ENCODE data around the gene TMEM266.
A peak's percentile ranks its signal among the peaks of the same experiment; 100 is the strongest.

The TMEM266 gene

DNA sequence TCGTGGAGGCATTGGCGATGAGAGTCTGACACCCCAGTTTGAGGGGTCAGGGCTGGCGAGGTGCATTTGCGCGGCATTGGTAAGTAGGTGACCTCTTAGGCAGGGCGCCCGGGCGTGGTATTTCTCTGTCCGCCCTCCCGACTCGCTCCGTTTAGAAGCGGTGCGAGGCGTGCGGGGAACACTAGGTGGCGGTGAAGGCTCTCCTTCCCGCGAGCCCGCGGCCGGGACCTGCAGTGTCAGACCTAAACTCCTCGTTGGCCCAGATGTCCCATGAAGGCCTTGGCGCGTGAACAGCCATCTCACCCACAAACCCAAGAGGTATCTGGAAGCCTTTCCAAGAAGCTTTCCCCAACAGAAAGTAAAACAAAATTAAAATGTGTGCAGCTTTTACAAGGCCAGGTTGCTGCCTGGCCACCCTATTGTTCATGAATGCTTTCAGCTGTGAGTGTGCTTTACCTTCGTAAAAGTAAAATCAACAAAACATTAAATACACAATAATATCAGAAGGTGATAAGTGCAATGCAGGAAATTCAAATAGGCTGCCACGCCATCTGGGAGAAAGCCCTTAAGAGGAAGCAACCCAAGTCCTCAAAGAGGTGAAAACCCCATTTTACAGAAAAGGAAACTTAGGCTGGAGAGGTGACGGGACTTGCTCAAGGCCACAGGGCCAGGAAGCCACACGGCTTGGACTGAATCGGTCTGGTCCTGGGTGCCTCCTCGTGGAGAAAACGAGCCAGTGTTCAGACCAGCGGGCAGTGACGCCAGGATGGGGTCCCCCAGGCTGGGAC is 131.2 kb downstream of the TMEM266 start:
- H3K9me3 ChIP-seq (ENCODE audit: insufficient read depth, low read depth, low read length), result no peaks in the 10 kb centered on the region
- H3K4me3 ChIP-seq (ENCODE audit: low read length), result peak overlapping the region; percentile 34; the same call in 1 of the 2 replicates
- H3K27me3 ChIP-seq (ENCODE audit: insufficient read depth, low read length), result peaks cover 18% of the 10 kb centered on the region
- no peak overlapping the region for H3K27ac ChIP-seq (ENCODE audit: low read length)
- no peaks in the 10 kb centered on the region for H3K36me3 ChIP-seq (ENCODE audit: insufficient read depth, low read depth, low read length)
- no peak overlapping the region for H3K9ac ChIP-seq (ENCODE audit: low read depth, low read length)
- no peaks in the 10 kb centered on the region for H3K4me1 ChIP-seq (ENCODE audit: insufficient read depth, low read length)

DNA sequence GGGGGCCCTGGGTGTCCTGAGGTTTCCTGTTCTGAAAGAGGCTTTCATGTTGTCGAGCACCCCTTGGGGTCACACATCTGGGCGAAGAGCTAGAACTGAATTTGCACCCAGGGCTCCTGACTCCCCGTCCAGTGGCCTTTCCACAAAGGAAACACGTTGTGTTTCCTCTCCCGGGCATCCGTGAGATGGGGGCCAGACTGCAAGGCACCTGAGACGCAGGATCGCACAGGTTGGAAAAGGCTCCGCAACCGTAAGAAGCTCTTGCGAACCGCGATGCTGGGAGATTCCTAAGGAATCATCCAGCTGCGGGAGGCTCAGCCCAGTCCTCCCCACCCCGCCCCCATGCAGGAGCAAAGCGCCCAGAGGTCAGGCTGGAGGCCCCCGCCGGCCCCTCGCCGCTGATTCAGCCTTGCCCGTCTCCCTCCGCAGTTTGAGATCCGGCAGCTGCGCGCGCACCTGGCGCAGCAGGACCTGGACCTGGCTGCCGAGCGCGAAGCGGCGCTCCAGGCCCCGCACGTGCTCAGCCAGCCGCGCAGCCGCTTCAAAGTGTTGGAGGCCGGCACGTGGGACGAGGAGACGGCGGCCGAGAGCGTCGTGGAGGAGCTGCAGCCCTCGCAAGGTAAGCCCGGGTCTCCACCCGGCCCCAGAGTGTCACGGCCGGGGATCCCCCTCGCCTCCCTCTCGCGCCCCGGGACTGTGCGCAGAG is 131.9 kb downstream of the TMEM266 start:
- Histone ChIP-seq H3K27ac (ENCODE audit: low read length) (no peak overlapping the region), H3K4me3 (ENCODE audit: low read length) (no peak overlapping the region)

DNA sequence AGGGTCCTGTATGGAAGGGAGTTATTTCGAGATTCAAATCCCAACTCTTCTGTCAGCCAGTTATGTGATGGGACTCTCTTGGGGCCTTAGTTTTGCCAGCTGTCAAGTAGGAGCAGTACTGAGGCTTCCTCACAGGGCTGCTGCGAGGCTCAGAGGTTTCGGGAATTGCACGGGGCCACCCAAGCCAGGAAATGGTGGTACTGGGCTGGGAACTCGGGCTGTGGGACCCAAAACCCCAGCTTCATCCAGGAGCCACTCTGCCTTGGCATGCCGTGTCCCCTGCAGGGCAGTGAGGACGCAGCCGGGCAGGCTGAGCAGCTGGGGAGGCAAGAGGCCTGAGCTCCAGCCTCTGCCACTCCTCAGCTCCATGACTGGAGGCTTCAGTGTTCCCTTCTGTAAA is 132.9 kb downstream of the TMEM266 start:
- no peak overlapping the region for H3K9ac ChIP-seq (ENCODE audit: low read depth, low read length)
- H3K36me3 ChIP-seq (ENCODE audit: insufficient read depth, low read depth, low read length), result no peaks in the 10 kb centered on the region
- no peak overlapping the region for H3K27ac ChIP-seq (ENCODE audit: low read length)
- no peak overlapping the region for H3K4me3 ChIP-seq (ENCODE audit: low read length)
- H3K9me3 ChIP-seq (ENCODE audit: insufficient read depth, low read depth, low read length), result no peaks in the 10 kb centered on the region
- H3K4me1 ChIP-seq (ENCODE audit: insufficient read depth, low read length), result no peaks in the 10 kb centered on the region
- H3K27me3 ChIP-seq (ENCODE audit: insufficient read depth, low read length), result peaks cover 18% of the 10 kb centered on the region

More for the DNA sequence above, 131.9 kb downstream of the TMEM266 start:
- H3K9ac ChIP-seq (ENCODE audit: low read depth, low read length), result no peak overlapping the region
- H3K27me3 ChIP-seq (ENCODE audit: insufficient read depth, low read length), result peaks cover 18% of the 10 kb centered on the region
- no peaks in the 10 kb centered on the region for H3K36me3 ChIP-seq (ENCODE audit: insufficient read depth, low read depth, low read length)
- H3K4me1 ChIP-seq (ENCODE audit: insufficient read depth, low read length), result no peaks in the 10 kb centered on the region
- no peaks in the 10 kb centered on the region for H3K9me3 ChIP-seq (ENCODE audit: insufficient read depth, low read depth, low read length)

DNA sequence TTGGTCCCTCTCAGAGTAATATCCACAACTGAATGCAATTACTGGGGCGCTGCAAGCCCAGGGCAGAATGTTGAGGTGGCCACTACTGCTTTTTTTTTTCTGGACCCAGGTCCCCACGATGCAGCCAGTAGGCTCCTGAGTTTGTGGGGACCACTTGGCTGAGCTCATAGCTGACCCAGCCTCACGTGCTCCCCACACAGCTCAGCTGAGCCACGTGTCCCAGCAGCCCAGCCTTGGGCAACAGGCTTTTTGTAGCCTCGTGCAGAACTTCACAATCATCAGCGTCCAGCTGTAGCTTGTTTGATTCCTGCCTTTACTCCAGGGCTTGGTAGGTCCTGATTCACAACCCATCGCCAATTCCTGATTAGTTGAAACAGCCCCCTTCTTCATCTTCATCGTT is 134.1 kb downstream of the TMEM266 start:
- no peaks in the 10 kb centered on the region for H3K36me3 ChIP-seq (ENCODE audit: insufficient read depth, low read depth, low read length)
- no peaks in the 10 kb centered on the region for H3K9me3 ChIP-seq (ENCODE audit: insufficient read depth, low read depth, low read length)
- no peak overlapping the region for H3K9ac ChIP-seq (ENCODE audit: low read depth, low read length)
- H3K4me3 ChIP-seq (ENCODE audit: low read length), result no peak overlapping the region
- no peaks in the 10 kb centered on the region for H3K4me1 ChIP-seq (ENCODE audit: insufficient read depth, low read length)
- peaks cover 17% of the 10 kb centered on the region for H3K27me3 ChIP-seq (ENCODE audit: insufficient read depth, low read length)
- no peak overlapping the region for H3K27ac ChIP-seq (ENCODE audit: low read length)

DNA sequence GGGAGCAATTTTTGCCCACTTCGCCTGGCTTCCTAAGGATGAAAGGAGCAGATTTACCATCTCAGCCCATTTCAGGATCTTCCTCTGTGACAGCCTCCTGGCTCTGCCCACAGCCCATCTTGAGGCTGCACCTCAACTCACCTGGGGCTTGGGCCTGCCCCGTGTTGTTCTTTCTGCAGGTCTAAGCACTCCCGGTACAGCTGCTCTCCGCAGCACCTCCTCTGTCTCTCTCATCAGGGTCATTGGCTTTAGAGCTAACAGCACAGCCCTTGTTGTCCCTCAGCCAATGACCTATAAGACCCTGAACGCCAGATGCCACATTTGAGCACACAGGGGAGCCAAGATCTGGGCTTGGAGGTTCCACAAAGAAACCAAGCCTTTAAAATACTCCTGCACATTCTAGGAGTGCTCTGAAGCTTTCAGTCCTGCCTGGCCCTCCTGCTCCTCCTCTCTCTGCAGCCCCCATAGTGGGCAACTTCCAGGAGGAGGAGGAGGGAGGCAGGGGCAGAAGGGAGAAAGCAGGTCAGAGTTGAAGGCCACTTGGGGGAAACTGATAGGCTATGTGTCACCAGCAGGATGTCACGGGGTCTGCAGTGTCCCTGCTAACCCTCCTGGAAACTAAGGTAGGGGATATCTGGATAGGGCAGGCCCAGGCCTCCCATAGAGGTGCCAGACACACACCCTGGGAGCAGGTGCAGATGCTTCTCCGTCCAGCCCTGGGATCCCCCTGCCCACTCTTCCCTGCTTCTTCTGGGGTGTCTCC is 135.9 kb downstream of the TMEM266 start:
- Histone ChIP-seq H3K27ac (ENCODE audit: low read length) (no peak overlapping the region), H3K9me3 (ENCODE audit: insufficient read depth, low read depth, low read length) (no peaks in the 10 kb centered on the region), H3K27me3 (ENCODE audit: insufficient read depth, low read length) (no peaks in the 10 kb centered on the region; the same call in 1 of the 2 replicates), H3K4me1 (ENCODE audit: insufficient read depth, low read length) (no peaks in the 10 kb centered on the region), H3K4me3 (ENCODE audit: low read length) (no peak overlapping the region), H3K9ac (ENCODE audit: low read depth, low read length) (no peak overlapping the region), H3K36me3 (ENCODE audit: insufficient read depth, low read depth, low read length) (no peaks in the 10 kb centered on the region)

DNA sequence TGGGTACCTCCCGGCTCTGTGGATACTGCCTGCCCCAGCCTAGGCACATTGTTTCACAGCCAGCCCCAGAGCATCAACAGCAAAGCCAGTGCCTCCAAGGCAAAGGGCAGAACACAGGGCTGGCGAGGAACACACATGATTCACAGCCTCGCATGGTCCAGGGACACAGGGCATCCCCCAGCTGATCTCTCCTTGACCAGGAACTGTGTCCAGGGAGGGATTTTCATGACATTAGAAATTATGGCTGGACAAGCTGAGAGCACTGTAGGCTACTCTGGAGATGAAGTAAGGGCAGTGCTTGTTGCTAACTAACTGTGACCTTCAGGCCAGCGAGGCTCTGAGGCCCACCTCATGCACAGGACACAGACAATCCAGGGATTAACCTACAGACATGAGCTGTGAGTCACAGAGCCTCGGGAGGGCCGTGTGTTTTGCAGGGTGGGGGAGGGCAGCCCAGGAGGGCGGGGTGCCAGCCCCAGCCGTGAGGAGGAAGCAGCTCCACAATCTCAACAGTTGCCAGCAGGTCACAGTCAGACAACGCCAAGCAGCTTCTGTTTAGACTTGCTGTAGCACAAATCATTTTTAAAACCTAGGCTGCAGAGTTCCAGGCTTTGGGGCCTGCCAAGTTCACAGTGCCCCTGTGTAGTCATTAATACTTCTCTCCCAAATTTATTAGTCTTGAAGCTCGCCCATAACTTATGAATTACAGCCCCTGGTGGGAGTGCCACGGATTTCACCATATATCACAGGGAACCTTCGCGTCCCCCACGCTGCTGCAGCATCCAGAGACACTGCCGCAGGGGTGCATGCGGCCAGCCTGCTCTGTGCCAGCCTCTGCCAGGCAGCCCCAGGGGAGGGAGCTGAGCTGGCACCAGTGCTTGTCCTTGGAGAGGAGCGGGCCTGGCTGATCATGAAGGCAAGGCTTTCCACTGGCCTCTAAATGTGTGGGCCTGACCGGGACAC is 136.8 kb downstream of the TMEM266 start:
- H3K4me3 ChIP-seq (ENCODE audit: low read length), result no peak overlapping the region
- H3K9ac ChIP-seq (ENCODE audit: low read depth, low read length), result no peak overlapping the region
- H3K36me3 ChIP-seq (ENCODE audit: insufficient read depth, low read depth, low read length), result no peaks in the 10 kb centered on the region
- no peak overlapping the region for H3K27ac ChIP-seq (ENCODE audit: low read length)
- H3K27me3 ChIP-seq (ENCODE audit: insufficient read depth, low read length), result no peaks in the 10 kb centered on the region
- H3K4me1 ChIP-seq (ENCODE audit: insufficient read depth, low read length), result no peaks in the 10 kb centered on the region
- no peaks in the 10 kb centered on the region for H3K9me3 ChIP-seq (ENCODE audit: insufficient read depth, low read depth, low read length)

DNA sequence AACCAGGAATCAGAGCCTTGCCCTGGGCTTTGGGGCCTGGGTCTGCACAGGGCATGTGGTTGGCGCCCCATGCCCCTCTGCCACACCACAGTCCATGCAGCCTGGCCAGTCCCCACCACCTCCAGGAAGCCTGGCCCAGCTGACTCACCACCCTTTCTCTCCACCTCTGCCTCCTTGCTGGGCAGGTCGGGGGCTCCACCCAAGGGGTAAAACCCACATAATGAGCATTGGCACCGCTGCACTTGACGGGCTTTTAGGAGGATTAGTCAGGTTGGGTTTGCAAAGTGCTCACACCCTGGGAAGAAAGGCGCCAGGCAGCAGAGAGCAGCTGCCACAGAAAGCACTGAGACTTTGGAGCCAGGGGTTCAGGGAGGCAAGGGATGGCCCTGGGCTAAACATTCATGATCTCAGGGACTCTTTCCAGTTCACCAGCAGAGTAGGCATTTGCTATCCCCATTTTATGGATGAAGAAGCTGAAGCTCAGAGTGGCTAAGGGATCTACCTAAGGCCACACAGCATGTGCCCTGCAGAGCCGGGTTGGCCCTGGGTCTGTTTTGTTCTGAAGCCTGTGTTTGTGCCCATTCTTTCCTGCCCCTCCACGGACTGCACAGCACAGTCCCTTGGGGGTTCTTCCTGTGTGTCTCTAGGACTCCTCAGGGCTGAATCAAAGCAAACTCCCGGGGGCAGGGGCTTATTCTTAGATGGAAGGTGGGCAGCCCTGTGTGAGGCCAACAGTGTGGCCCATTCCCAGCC is 138.1 kb downstream of the TMEM266 start:
- no peak overlapping the region for H3K4me3 ChIP-seq (ENCODE audit: low read length)
- no peaks in the 10 kb centered on the region for H3K36me3 ChIP-seq (ENCODE audit: insufficient read depth, low read depth, low read length)
- H3K4me1 ChIP-seq (ENCODE audit: insufficient read depth, low read length), result no peaks in the 10 kb centered on the region
- no peaks in the 10 kb centered on the region for H3K27me3 ChIP-seq (ENCODE audit: insufficient read depth, low read length)
- no peak overlapping the region for H3K27ac ChIP-seq (ENCODE audit: low read length)
- H3K9me3 ChIP-seq (ENCODE audit: insufficient read depth, low read depth, low read length), result no peaks in the 10 kb centered on the region
- H3K9ac ChIP-seq (ENCODE audit: low read depth, low read length), result no peak overlapping the region

DNA sequence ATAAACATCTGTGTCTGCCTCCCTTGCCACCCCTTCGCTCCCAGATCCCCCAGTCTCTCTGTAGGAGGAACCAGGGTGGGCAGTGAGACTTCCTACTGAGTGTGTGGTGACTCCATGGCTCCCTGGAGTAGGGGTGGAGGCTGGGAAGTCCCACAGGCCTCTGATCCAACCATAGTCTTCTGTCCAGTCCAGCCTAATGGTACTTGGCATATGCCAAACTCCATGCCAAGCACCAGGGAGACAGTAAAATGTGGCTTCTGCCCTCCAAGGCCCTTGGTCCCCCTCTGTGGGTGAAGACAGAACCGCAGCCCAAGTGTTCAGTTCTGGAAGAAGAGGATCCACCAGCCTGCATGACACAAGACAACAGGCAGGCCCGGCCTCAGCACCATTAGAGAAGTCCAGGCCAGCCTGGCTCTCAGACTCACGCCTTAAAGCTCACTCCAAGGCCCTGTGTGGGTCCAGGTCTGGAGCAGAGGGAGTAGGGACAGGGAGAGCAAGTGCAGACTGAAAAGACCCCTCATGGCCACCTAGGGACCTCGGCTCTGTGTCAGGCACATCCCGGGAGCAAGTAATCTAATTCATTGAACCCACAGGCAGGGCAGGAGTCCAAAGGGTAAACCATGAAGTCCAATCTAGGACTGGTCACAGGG is 138.8 kb downstream of the TMEM266 start:
- Histone ChIP-seq H3K36me3 (ENCODE audit: insufficient read depth, low read depth, low read length) (no peaks in the 10 kb centered on the region), H3K9me3 (ENCODE audit: insufficient read depth, low read depth, low read length) (no peaks in the 10 kb centered on the region)

DNA sequence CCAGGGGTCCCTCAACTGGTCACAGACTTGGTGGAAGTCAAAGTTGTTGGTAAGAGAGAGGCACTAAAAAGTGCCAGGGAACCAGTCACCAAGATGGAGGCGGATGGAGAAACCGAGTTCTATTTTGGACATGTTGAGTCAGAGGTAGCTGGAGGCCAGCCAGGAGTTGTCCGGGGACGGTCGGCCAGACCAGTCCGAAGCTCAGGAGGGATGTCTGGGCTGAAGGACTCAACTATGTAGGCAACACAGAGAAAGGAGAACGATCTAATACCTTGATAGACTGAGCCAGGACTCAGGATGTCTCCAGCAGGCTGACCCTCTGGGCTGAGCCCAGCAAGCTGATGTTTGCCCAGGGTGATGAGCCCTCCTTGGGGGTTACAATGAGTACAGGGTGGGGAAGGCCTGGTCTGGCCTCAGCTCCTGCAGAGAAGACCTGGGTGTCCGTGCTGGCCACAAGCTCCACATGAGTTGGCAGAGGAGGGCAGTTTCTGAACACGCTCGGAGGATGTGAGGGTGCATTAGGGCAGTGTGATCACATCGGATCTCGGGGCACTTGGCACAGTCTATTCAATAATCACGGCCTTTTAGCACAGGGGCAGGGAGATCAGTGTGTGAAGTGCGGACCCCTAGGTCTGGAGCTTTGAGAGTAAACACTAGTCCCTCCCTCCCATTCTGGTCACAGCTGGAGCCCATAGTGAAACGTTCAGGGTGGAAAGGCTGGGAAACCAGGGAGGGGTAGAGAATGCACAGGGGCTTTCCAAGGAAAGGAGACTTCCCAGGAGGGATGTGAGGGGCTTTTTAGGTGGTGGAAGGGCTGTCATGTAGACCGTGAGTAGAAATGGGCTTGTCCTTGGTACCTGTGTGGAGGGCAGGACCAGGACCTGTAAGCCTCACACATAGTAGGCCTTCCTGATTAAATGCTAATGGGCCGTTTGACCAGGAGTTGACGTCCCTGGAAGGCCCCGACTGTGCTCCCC is 139.6 kb downstream of the TMEM266 start:
- no peaks in the 10 kb centered on the region for H3K27me3 ChIP-seq (ENCODE audit: insufficient read depth, low read length)
- no peaks in the 10 kb centered on the region for H3K4me1 ChIP-seq (ENCODE audit: insufficient read depth, low read length)
- no peak overlapping the region for H3K4me3 ChIP-seq (ENCODE audit: low read length)
- H3K36me3 ChIP-seq (ENCODE audit: insufficient read depth, low read depth, low read length), result no peaks in the 10 kb centered on the region
- no peak overlapping the region for H3K9ac ChIP-seq (ENCODE audit: low read depth, low read length)
- H3K27ac ChIP-seq (ENCODE audit: low read length), result no peak overlapping the region
- H3K9me3 ChIP-seq (ENCODE audit: insufficient read depth, low read depth, low read length), result no peaks in the 10 kb centered on the region

More for the DNA sequence above, 138.8 kb downstream of the TMEM266 start:
- Histone ChIP-seq H3K4me1 (ENCODE audit: insufficient read depth, low read length) (no peaks in the 10 kb centered on the region), H3K9ac (ENCODE audit: low read depth, low read length) (no peak overlapping the region), H3K27me3 (ENCODE audit: insufficient read depth, low read length) (no peaks in the 10 kb centered on the region), H3K4me3 (ENCODE audit: low read length) (no peak overlapping the region), H3K27ac (ENCODE audit: low read length) (no peak overlapping the region)

All from iPS-20b (cell line).